Suppressor macrophage (primary cell): ENCODE measurements around the gene EIF3A.
"Not testable (repeated sequence)": the region's sequence is repeated elsewhere in the genome, so short reads cannot be mapped to it uniquely, and the experiment has no call there.

ENCODE experiments used
- DNase-seq, 4 experiments: peaks; one replicate each; pipeline ENCODE4 v3.0.0-alpha.2; 2020 to 2022
- total RNA-seq, 17 experiments: gene quantifications; one replicate each; lab custom pipeline; 2026; ENCODE audit warnings: mixed read lengths in 6 of 17, inconsistent platforms in 3 of 17; lab: John Stamatoyannopoulos, UW

The EIF3A gene
- 98.8 to 458 (median 331) reads per million in 17 experiments for total RNA-seq

DNA sequence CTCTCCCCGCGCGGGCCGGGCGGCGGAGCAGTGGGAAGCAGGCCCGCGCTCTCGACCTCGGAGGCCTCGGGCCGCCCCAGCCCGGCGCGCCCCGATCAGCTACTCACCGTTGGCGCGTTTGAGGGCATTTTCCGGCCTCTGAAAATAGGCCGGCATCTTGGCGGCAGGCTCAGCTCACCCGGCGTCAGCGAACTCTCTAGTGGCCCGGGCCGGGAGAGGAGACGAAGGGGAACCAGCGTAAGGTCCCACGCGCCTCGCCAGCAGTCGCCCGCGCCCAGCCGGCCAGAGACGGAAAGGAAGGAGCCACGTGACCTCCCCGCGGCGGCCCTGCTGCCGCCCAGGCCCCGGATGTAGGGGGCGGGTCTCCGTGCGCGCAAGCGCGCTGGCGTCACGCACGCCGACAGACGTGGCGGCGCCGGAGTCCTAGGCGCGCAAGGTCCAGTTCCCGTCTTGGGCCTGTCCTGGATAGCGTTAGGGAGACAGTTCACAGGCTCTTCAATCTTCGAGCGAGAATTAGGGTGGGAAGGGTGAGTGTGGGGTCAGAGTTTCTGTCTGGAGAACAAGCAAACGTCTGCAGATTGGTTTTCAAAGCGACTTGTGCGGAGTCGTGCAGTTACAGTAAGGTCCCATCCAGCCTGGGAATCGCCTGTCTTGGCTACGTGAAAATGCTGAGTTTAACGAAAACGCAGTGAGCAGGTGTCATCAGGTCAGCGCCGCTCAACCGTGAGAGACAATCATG is at the start of gene EIF3A:
EIF3A (minus strand) TSS at position 297 of the 739 bp plus-strand sequence; CDS start at position 156, 141 bp downstream.
- peak; percentile 97 to 99 (median 98) for DNase-seq

GRCh38 chr10:119129721-119130120 is 49.1 kb upstream of the EIF3A start:
- DNase-seq: no peak

GRCh38 chr10:119125942-119126341 is 45.3 kb upstream of the EIF3A start:
- no peak for DNase-seq

- DNase-seq: no peak
These were observed 40.3 kb upstream of the EIF3A start for GRCh38 chr10:119120875-119121274.

GRCh38 chr10:119120413-119120867 is 39.8 kb upstream of the EIF3A start:
- no peak for DNase-seq

DNA sequence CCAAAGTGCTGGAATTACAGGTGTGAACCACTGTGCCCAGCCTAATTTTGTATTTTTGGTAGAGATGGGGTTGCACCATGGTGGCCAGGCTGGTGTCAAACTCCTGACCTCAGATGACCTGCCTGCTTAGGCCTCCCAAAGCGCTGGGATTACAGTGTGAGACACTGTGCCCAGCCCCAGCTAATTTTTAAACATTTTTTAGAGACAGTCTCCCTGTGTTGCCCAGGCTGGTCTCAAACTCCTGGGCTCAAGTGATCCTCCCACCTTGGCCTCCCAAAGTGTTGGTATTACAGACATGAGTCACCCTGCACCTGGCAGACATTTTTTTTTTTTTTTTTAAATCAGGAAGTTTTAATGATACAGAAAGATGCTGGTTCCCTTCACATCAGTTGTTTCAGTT is 38.8 kb upstream of the EIF3A start:
- no peak for DNase-seq

- DNase-seq: no peak
These were observed 37.6 kb upstream of the EIF3A start for GRCh38 chr10:119118231-119118630.

DNA sequence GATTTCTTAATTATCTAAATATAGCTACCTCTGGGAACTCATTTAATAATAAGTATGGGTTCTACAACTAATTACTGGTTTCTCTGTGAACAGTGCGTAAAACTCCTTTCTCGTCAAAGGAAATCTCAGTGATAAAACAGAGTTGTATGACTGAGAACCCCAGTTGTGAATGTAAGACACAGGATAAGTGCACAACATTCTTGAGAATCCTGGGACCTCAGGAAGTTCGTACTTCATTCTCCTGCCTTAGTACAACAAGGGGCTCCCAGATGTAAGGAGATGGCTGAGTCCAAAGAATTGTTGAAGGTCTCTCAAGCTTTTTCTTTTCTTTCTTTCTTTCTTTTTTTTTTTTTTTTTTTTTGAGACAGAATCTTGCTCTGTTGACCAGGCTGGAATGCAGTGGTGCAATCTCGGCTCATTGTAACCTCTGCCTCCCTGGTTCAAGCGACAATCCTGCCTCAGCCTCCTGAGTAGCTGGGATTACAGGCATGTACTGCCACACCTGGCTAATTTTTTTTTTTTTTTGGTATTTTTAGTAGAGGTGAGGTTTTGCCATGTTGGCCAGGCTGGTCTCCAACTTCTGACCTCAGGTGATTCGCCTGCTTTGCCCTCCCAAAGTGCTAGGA is 35.8 kb upstream of the EIF3A start:
- no peak for DNase-seq

GRCh38 chr10:119115926-119116325 is 35.3 kb upstream of the EIF3A start:
- peak in 3 of 4 experiments; percentile 30 to 57 (median 53) for DNase-seq

DNA sequence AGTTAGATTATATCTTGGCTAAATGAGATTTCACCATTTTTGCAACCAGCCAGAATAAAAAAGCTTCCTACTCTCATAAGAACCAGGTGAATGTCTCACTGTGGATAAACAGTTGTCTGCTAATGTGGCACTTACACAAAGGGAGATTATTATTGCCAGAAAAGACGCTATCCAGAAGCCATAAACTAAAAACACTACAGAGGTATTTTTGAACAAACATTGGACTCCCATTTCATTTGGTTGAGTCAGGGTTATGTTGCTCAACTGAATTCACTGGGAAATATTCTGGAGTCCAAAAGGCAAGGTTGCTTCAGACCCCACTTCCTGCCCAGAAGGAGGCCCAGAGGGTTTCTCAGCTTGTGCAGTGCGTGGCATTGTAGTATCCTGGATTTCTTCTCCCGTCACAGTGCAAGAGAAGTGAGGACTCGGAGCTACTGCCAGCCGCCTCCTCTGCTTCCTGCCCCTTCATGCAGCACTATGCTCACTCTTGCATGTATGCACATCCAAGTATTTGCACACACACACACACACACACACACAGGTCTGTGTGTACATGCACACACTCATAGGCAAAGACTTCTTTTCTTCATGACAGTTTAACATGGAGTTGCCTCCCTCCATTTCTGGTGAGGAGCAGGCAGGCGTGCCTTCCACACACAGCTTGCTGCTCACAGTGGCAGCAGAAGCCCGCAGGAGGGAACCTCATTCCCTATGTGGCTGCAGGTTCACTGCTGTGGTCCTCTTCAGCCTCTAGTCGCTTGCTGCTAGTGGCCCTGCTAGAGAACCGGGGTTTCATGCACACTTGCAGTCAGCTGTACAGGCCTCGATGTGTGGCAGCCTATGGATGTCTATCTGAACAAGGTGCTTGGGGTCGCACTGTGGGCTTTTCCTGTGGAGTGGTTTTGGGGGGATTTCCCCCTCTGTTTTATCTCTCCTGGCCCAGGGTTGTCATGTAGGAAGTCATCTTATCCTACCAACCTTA is 33.4 kb upstream of the EIF3A start:
- DNase-seq: peak; percentile 77 to 85 (median 80)

DNA sequence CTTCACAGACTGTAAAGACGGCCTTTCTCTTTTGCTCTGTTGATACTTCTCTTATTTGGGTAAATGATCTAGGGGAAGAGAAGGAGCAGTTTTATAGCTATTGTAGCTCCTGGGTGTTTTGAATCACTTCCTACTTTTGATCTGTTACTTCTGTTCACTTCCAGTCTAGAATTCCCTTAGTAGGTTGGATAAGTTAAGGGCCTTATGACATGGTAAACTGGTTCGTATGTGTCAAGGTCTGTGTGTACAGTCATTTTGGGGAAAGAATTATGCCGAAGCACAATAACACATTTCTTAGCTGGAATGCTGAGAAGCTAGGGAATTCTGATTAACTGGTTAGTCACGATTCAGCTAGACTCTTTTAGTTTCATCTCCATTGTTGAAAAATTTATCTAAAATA is 31.4 kb upstream of the EIF3A start:
- peak in 3 of 4 experiments; percentile 22 to 71 (median 68) for DNase-seq

GRCh38 chr10:119107771-119108170 is 27.2 kb upstream of the EIF3A start:
- peak; percentile 17 to 64 (median 40) for DNase-seq

- not testable (repeated sequence) for DNase-seq
These were observed 26.5 kb upstream of the EIF3A start for GRCh38 chr10:119107106-119107505.

DNA sequence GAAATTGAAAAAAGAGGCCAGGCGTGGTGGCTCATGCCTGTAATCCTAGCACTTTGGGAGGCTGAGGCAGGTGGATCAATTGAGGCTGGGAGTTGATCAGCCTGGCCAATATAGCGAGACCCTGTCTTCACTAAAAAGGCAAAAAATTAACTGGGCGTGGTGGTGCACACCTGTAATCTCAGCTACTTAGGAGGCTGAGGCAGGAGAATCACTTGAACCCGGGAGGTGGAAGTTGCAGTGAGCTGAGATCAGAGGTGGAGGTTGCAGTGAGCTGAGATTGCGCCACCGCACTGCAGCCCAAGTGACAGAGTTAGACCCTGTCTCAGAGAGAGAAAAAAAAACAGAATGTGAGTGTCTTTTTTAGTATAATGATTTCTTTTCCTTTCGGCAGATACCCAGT is 25.3 kb upstream of the EIF3A start:
- not testable (repeated sequence) for DNase-seq

DNA sequence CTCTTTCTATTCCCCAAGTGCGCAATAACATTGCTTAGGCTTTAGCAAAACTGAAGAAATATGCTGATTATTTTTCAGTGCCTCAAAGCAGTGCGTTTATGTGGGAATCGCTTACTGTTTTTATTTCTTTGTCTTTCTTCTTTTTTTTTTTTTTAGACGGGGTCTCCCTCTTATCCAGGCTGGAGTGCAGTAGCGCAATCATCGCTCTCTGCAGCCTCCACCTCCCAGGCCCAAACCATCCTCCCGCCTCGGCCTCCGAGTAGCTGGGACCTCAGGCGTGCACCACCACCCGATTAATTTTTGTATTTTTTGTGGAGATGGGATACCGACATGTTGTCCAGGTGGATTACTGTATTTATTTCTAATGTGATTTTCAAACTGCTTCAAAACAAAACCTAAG is 24.5 kb upstream of the EIF3A start:
- no peak for DNase-seq

DNA sequence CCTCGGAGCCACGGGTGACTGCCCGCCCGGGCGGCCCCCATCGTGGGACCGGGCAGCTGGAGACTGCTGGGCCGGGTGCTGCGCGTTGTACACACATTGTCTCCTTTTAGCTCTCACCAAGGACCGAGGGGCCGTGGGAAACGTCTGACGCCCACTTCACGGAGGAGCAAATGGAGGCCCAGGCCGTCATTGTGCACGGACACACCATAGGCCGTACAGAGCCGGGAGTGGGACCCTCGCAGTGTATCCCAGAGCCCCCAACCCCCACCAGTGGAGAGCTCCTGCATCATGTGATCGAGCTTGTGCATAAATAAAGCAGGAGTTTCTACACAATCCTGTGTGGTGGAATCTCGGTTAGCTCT is 24.0 kb upstream of the EIF3A start:
- DNase-seq: peak in 2 of 4 experiments; percentile 21 to 22

- DNase-seq: peak; percentile 76 to 95 (median 88)
These were observed 23.5 kb upstream of the EIF3A start, which contains the start of gene DENND10 for GRCh38 chr10:119103903-119104653. TSS of gene DENND10 (plus strand) at chr10:119104113. CDS start at chr10:119104143, 30 bp downstream.

- DNase-seq: no peak
These were observed 22.8 kb upstream of the EIF3A start for GRCh38 chr10:119103241-119103902.

GRCh38 chr10:119101366-119102098 is 20.9 kb upstream of the EIF3A start:
- DNase-seq: no peak

GRCh38 chr10:119100434-119101238 is 20.0 kb upstream of the EIF3A start:
- peak in 3 of 4 experiments; percentile 47 to 76 (median 55) for DNase-seq
